GM23248 (cell line): Measurements from ENCODE around the gene ATF4.

Source experiments
- EZH2 ChIP-seq: fragments of 200-600 bp; sonication (generic); IDR thresholded peaks from 2 replicates; pipeline ENCODE4 v1.6.1; 2018; ENCODE audit warnings: antibody characterized with exemption, mild to moderate bottlenecking; ENCODE audit not compliant: insufficient read depth, poor library complexity, severe bottlenecking
- EZH2phosphoT487 ChIP-seq: fragments of 200-600 bp; sonication (generic); IDR thresholded peaks from 2 replicates; pipeline ENCODE4 v1.6.1; 2018; ENCODE audit warnings: antibody characterized with exemption, moderate library complexity, mild to moderate bottlenecking, low read depth; ENCODE audit not compliant: insufficient read depth

GRCh38 chr22:39568278-39568981 lies 48.1 kb downstream of the ATF4 start:
- no peak for TF ChIP-seq EZH2
- no peak for TF ChIP-seq EZH2phosphoT487
